22Rv1 (cell line): Measurements from ENCODE around the gene C4orf54.

Source experiments
- H3K27ac ChIP-seq: fragments of 450-650 bp; 2 replicates; pipeline ENCODE4 v1.5.1; 2017
- CTCF ChIP-seq: fragments of 450-650 bp; IDR thresholded peaks from 2 replicates; pipeline ENCODE4 v1.5.1; 2017; ENCODE audit warnings: mild to moderate bottlenecking
- ZFX ChIP-seq: fragments of 450-650 bp; IDR thresholded peaks from 2 replicates; pipeline ENCODE4 v1.6.1; 2017; ENCODE audit warnings: antibody characterized with exemption, borderline replicate concordance

C4orf54 gene

GRCh38 chr4:99625369-99625768 is 32.3 kb downstream of the C4orf54 start:
- TF ChIP-seq CTCF (no peak), ZFX (no peak)
- H3K27ac ChIP-seq: no peak overlapping the region

GRCh38 chr4:99624141-99624719 is 33.4 kb downstream of the C4orf54 start:
- H3K27ac ChIP-seq: no peak overlapping the region
- TF ChIP-seq CTCF (no peak), ZFX (no peak)

- TF ChIP-seq ZFX (no peak), CTCF (no peak)
- no peak overlapping the region for H3K27ac ChIP-seq
Observed at GRCh38 chr4:99622341-99622740, 35.3 kb downstream of the C4orf54 start.

- no peak for TF ChIP-seq CTCF
- no peak for TF ChIP-seq ZFX
- H3K27ac ChIP-seq: no peak overlapping the region
Observed at GRCh38 chr4:99617374-99617773, 40.3 kb downstream of the C4orf54 start.

- no peak overlapping the region for H3K27ac ChIP-seq
- TF ChIP-seq CTCF: no peak
- TF ChIP-seq ZFX: no peak
Observed at GRCh38 chr4:99615170-99615820, 42.3 kb downstream of the C4orf54 start.

- no peak for TF ChIP-seq CTCF
- no peak for TF ChIP-seq ZFX
- H3K27ac ChIP-seq: no peak overlapping the region
Observed at GRCh38 chr4:99614491-99614890, 43.1 kb downstream of the C4orf54 start.

- TF ChIP-seq CTCF (no peak), ZFX (no peak)
Observed at GRCh38 chr4:99612704-99613103, 44.9 kb downstream of the C4orf54 start.

More at GRCh38 chr4:99612704-99613103, 44.9 kb downstream of the C4orf54 start:
- H3K27ac ChIP-seq: no peak overlapping the region
